AG09309 (cell line): ENCODE measurements around the gene STK38L.

ENCODE experiments used
- DNase-seq: peaks from one replicate; pipeline ENCODE4 v3.0.0-alpha.2; 2010; ENCODE audit warnings: low read depth
- H3K4me3 ChIP-seq: 2 replicates; pipeline ENCODE4 v1.5.1; 2011; ENCODE audit warnings: mild to moderate bottlenecking, low read depth, low read length, moderate library complexity; ENCODE audit not compliant: control insufficient read depth
- CTCF ChIP-seq: IDR thresholded peaks from 2 replicates; pipeline ENCODE4 v1.5.1; 2011; ENCODE audit warnings: mild to moderate bottlenecking, low read depth, low read length, inconsistent platforms; ENCODE audit not compliant: insufficient read depth, control insufficient read depth; ENCODE audit errors: missing control alignments

STK38L gene

DNA sequence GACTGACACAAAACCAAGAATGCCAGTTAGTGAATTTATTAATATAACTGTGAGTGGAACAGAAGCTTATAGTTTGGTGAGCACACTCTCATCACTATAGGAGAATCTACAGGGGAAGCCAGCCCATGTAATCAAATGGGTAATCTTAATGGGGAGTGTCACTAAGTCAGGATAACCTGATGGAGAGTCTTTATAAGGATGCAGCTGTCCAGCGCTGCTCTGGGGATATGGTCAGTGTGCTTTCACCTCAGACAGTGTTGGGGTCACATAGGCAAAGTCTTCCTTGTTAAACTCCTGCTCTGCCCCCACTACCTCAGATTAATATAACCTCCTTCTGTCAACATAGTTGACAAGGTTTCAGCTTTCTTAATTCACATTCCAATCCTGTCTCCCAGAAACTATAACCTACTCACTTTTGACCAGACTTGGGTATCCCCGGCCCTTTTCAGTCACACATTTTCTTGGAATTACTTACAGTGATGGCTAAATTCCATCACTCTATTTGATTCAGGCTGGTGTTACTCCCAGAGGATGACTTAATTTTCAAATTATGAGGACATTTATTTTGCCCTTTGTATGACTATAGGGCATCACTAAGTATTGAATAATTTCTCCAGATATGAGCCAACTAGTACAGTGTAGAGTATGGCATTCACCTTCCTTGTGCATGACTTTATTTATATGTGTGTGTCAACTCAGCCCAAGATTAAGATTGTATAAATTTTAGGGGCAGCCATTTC, 13.2 kb downstream of the STK38L start:
- no peak for TF ChIP-seq CTCF
- no peak for DNase-seq
- no peak overlapping the region for H3K4me3 ChIP-seq

GRCh38 chr12:27260746-27261145, 16.7 kb downstream of the STK38L start:
- no peak for TF ChIP-seq CTCF
- no peak overlapping the region for H3K4me3 ChIP-seq
- no peak for DNase-seq

GRCh38 chr12:27261866-27262265, 17.8 kb downstream of the STK38L start:
- TF ChIP-seq CTCF, result no peak
- no peak for DNase-seq
- no peak overlapping the region for H3K4me3 ChIP-seq

GRCh38 chr12:27270148-27270547, 26.1 kb downstream of the STK38L start:
- no peak for TF ChIP-seq CTCF
- no peak for DNase-seq
- H3K4me3 ChIP-seq, result no peak overlapping the region

DNA sequence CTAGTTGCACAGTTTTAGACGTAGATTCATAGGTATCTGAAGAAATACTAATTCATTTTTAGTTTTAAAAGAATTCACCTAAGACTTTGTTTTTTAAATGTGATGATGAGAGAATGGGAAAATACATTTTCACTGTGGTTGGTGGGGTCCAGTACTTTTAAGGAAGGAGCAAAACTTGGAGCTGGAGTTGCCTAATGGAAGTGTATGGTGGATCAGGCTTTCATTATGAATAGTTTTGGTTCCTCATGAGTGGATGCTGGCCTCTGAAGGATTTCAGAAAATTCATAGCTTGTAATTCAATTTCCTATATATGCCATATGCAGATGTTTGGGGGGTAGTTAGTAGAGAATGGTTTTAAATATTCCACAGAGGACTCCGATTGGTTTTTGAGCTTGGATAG, 27.1 kb downstream of the STK38L start:
- no peak for DNase-seq
- no peak for TF ChIP-seq CTCF
- H3K4me3 ChIP-seq, result no peak overlapping the region

DNA sequence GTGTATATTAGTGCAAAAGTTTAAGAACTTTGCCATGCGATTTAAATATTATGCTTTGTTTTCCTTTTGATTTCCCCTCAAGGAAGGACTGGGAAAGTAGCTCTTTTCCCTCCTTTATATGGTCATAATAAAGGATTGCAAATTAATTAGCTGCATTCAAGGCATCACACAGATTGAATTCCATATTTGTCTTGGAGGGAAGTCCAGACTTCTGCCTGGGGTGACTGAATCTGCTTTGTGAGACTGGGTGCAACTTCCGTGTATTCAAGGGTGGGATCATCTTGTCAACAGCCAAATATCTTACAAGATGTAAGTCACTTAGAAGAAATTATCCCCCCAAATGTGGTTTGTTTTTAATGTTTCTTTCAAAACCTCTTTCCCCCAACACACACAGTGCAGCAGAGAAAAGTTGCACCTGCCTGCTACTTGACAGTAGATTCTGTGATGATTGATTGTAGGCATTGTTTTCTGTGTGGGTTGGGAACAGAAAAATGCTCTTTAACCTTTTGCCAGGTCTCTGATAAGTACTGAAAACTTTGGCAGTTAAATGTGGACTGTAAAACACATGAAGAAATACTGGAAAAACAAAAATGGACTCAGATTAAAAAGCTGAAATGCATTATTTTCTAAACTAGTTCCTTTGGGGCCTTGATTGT, 28.4 kb downstream of the STK38L start:
- no peak for DNase-seq
- H3K4me3 ChIP-seq, result no peak overlapping the region
- TF ChIP-seq CTCF, result no peak
